Ishikawa (cell line): ENCODE data around the gene PPP1R12C.

ENCODE experiments used
- EP300 ChIP-seq: IDR thresholded peaks from 2 replicates; pipeline ENCODE4 v1.6.1; 2012; ENCODE audit warnings: borderline replicate concordance
- FOXM1 ChIP-seq: IDR thresholded peaks from 2 replicates; pipeline ENCODE4 v1.6.1; 2012; ENCODE audit warnings: low read depth, borderline replicate concordance
- NFIC ChIP-seq: IDR thresholded peaks from 2 replicates; pipeline ENCODE4 v1.6.1; 2012

GRCh38 chr19:55161571-55162322 lies 44.3 kb upstream of the PPP1R12C start:
- TF ChIP-seq EP300 (no peak), FOXM1 (no peak), NFIC (no peak)
